ENCODE data around the gene POLA2.

GRCh38 chr11:65323813-65324212, 62.1 kb downstream of the POLA2 start:
- TF ChIP-seq CTCF (conservative IDR thresholded peaks at IDR 0.05 in 1 of 2, IDR thresholded peaks at IDR 0.05 in 1 of 2; ENCODE audit: extremely low read depth in 1 of 2, insufficient read depth in 1 of 2, low read depth in 1 of 2, low read length in 2 of 2) (no peak), EZH2 (IDR thresholded peaks at IDR 0.05; ENCODE audit: borderline replicate concordance, low read length) (no peak)

All from mammary epithelial cell (primary cell).